Mesenteric fat pad (tissue), 1 donor: ENCODE data around the gene PRR5L. TPM values are rescaled to one million over a fixed set of nuclear protein-coding genes. Genes with fewer than 3 reads are reported as not detected.

Experiments used
- DNase-seq: peaks from one replicate; pipeline ENCODE4 v3.0.0-alpha.2; 2020; ENCODE audit warnings: low spot score
- total RNA-seq: library from RNA; stranded (reverse); fragmentation: NEBNext Ultra II Directional; extraction: Animal tissue kit (Norgen Biotek cat#: 25700); gene quantifications from one replicate; pipeline ENCODE4 v1.2.1, GENCODE V29; 2021
- donor health status: DM: yes; HTN: yes; CAD: no.

The PRR5L gene
- total RNA-seq, 1 donor from 2014 or later = 14.2 TPM

GRCh38 chr11:36375353-36376008 is 79.4 kb downstream of the PRR5L start:
- DNase-seq = no peak

GRCh38 chr11:36376009-36376887 is 80.2 kb downstream of the PRR5L start:
- DNase-seq = no peak

GRCh38 chr11:36376888-36377758 is 81.0 kb downstream of the PRR5L start:
- no peak for DNase-seq

GRCh38 chr11:36377759-36378564 is 81.9 kb downstream of the PRR5L start:
- no peak for DNase-seq

GRCh38 chr11:36379653-36380052 is 83.6 kb downstream of the PRR5L start:
- DNase-seq = no peak

- DNase-seq = no peak
Observed at GRCh38 chr11:36380296-36381014, 84.4 kb downstream of the PRR5L start.

GRCh38 chr11:36381015-36381360 is 84.9 kb downstream of the PRR5L start:
- DNase-seq = no peak

- no peak for DNase-seq
Observed at GRCh38 chr11:36383195-36383594, 87.1 kb downstream of the PRR5L start.

GRCh38 chr11:36385121-36385970 is 89.3 kb downstream of the PRR5L start:
- DNase-seq = no peak

GRCh38 chr11:36386411-36386810 is 90.3 kb downstream of the PRR5L start:
- no peak for DNase-seq

GRCh38 chr11:36388071-36388470 is 92.0 kb downstream of the PRR5L start:
- no peak for DNase-seq

GRCh38 chr11:36388951-36389350 is 92.9 kb downstream of the PRR5L start:
- no peak for DNase-seq

GRCh38 chr11:36389811-36390210 is 93.7 kb downstream of the PRR5L start:
- DNase-seq = no peak

- no peak for DNase-seq
Observed at GRCh38 chr11:36390963-36391471, 94.9 kb downstream of the PRR5L start.

- DNase-seq = no peak
Observed at GRCh38 chr11:36392196-36392595, 96.1 kb downstream of the PRR5L start.

- DNase-seq = no peak
Observed at GRCh38 chr11:36394056-36394455, 98.0 kb downstream of the PRR5L start.

GRCh38 chr11:36394926-36395325 is 98.8 kb downstream of the PRR5L start:
- no peak for DNase-seq

- no peak for DNase-seq
Observed at GRCh38 chr11:36395978-36396736, 100.1 kb downstream of the PRR5L start.
